ENCODE measurements around the gene UROC1.

UROC1 gene

GRCh38 chr3:126544596-126545281, 27.2 kb upstream of the UROC1 start:
- Histone ChIP-seq H3K4me3 (ENCODE audit: low read depth in 1 of 2, low read length in 2 of 2) (no peak overlapping the region), H3K27me3 (ENCODE audit: control insufficient read depth in 1 of 2, insufficient read depth in 2 of 2, low read length in 2 of 2) (peaks cover 0 to 27% of the 10 kb centered on the region in 2 donors), H3K27ac (ENCODE audit: low read depth, low read length) (no peak overlapping the region), H3K9ac (ENCODE audit: low read length) (no peak overlapping the region), H3K9me3 (ENCODE audit: low read length) (no peaks in the 10 kb centered on the region), H3K4me1 (ENCODE audit: insufficient read depth, low read length) (no peaks in the 10 kb centered on the region), H3K36me3 (ENCODE audit: insufficient read depth, low read length) (no peaks in the 10 kb centered on the region)

GRCh38 chr3:126543457-126544061, 26.0 kb upstream of the UROC1 start:
- Histone ChIP-seq H3K27me3 (ENCODE audit: control insufficient read depth in 1 of 2, insufficient read depth in 2 of 2, low read length in 2 of 2) (peaks cover 0 to 27% of the 10 kb centered on the region in 2 donors), H3K9ac (ENCODE audit: low read length) (no peak overlapping the region), H3K4me3 (ENCODE audit: low read depth in 1 of 2, low read length in 2 of 2) (no peak overlapping the region), H3K27ac (ENCODE audit: low read depth, low read length) (no peak overlapping the region), H3K4me1 (ENCODE audit: insufficient read depth, low read length) (no peaks in the 10 kb centered on the region), H3K36me3 (ENCODE audit: insufficient read depth, low read length) (no peaks in the 10 kb centered on the region), H3K9me3 (ENCODE audit: low read length) (no peaks in the 10 kb centered on the region)

DNA sequence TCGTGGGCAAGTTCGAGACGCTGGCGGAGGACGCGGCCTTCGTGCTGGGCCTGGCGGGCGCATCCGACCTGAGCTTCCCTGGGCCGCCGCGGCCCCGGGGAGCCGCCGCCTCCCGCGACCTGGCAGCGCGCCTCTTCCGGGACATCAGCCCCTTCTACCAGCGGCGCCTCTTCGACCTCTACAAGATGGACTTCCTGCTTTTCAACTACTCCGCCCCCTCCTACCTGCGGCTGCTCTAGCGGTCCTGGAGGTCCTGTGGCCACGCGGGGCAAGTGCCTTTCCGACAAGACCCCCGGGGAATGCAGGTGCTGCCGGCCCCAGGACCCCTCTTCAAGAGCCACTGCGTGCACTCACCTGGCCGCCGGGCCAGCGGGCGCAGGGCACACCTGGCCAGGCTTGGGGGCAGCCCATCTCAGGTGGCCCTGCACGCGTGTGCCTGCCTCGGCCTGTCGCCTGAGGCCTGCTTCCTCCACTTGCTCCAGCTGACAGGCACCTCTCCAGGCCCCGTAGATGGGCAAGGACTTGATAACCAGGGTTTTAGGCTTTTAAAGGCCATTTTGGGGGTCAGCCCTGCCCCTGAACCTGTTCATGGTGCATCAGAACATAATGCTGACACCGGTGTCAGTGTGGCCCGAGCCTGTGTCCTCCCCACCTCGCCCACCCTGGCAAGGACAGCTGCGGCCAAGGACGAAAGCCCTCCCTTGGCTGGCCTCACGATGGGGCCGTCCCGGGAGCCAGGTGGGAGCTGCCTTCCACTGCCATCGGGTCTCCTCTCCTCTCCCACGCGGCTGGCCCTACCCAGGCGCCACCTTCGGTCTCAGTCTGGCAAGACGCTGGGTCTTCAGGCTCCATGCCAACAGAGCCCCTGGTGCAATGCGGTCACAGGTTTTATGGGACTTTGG, 25.0 kb upstream of the UROC1 start:
- Histone ChIP-seq H3K27me3 (ENCODE audit: control insufficient read depth in 1 of 2, insufficient read depth in 2 of 2, low read length in 2 of 2) (peaks cover 0 to 27% of the 10 kb centered on the region in 2 donors), H3K36me3 (ENCODE audit: insufficient read depth, low read length) (no peaks in the 10 kb centered on the region), H3K27ac (ENCODE audit: low read depth, low read length) (no peak overlapping the region), H3K9ac (ENCODE audit: low read length) (no peak overlapping the region), H3K9me3 (ENCODE audit: low read length) (no peaks in the 10 kb centered on the region), H3K4me3 (ENCODE audit: low read depth in 1 of 2, low read length in 2 of 2) (no peak overlapping the region), H3K4me1 (ENCODE audit: insufficient read depth, low read length) (no peaks in the 10 kb centered on the region)

- peaks cover 0 to 27% of the 10 kb centered on the region in 2 donors for H3K27me3 ChIP-seq (ENCODE audit: control insufficient read depth in 1 of 2, insufficient read depth in 2 of 2, low read length in 2 of 2)
- H3K27ac ChIP-seq (ENCODE audit: low read depth, low read length), result no peak overlapping the region
- H3K4me3 ChIP-seq (ENCODE audit: low read depth in 1 of 2, low read length in 2 of 2), result no peak overlapping the region
Measured at GRCh38 chr3:126541628-126542339, 24.2 kb upstream of the UROC1 start.

GRCh38 chr3:126540951-126541627, 23.5 kb upstream of the UROC1 start:
- Histone ChIP-seq H3K9me3 (ENCODE audit: low read length) (no peaks in the 10 kb centered on the region), H3K4me3 (ENCODE audit: low read depth in 1 of 2, low read length in 2 of 2) (no peak overlapping the region), H3K9ac (ENCODE audit: low read length) (no peak overlapping the region), H3K4me1 (ENCODE audit: insufficient read depth, low read length) (no peaks in the 10 kb centered on the region), H3K27me3 (ENCODE audit: control insufficient read depth in 1 of 2, insufficient read depth in 2 of 2, low read length in 2 of 2) (peaks cover 0 to 27% of the 10 kb centered on the region in 2 donors), H3K27ac (ENCODE audit: low read depth, low read length) (no peak overlapping the region), H3K36me3 (ENCODE audit: insufficient read depth, low read length) (no peaks in the 10 kb centered on the region)

More at GRCh38 chr3:126541628-126542339, 24.2 kb upstream of the UROC1 start:
- Histone ChIP-seq H3K9me3 (ENCODE audit: low read length) (no peaks in the 10 kb centered on the region), H3K9ac (ENCODE audit: low read length) (no peak overlapping the region), H3K36me3 (ENCODE audit: insufficient read depth, low read length) (no peaks in the 10 kb centered on the region), H3K4me1 (ENCODE audit: insufficient read depth, low read length) (no peaks in the 10 kb centered on the region)

DNA sequence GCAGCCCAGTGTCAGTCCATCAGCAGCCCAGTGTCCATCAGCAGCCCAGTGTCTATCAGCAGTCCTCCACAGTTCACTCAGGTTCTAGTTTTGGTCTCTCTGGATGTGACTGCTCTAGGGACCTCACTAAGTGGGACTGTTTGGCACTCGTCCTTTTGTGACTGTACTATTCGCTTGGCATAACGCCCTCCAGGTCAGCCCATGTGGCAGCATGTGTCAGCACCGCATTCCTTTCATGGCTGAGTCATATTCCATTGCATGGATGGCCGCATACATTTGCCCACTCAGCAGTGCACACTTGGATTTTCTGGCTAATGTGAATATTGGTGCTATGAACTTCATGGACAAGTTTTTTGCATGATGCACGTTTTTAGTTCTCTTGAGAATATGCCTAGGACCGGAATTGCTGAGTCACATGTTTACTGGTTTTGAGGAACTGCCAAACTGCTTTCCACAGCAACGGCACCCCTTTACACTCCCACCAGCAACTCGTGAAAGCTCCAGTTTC, 22.8 kb upstream of the UROC1 start:
- H3K27ac ChIP-seq (ENCODE audit: low read depth, low read length), result no peak overlapping the region
- no peak overlapping the region for H3K9ac ChIP-seq (ENCODE audit: low read length)
- H3K4me1 ChIP-seq (ENCODE audit: insufficient read depth, low read length), result no peaks in the 10 kb centered on the region
- H3K36me3 ChIP-seq (ENCODE audit: insufficient read depth, low read length), result no peaks in the 10 kb centered on the region
- H3K27me3 ChIP-seq (ENCODE audit: control insufficient read depth in 1 of 2, insufficient read depth in 2 of 2, low read length in 2 of 2), result peaks cover 0 to 27% of the 10 kb centered on the region in 2 donors
- H3K9me3 ChIP-seq (ENCODE audit: low read length), result no peaks in the 10 kb centered on the region
- no peak overlapping the region for H3K4me3 ChIP-seq (ENCODE audit: low read depth in 1 of 2, low read length in 2 of 2)

- H3K36me3 ChIP-seq (ENCODE audit: insufficient read depth, low read length), result no peaks in the 10 kb centered on the region
- H3K4me3 ChIP-seq (ENCODE audit: low read depth in 1 of 2, low read length in 2 of 2), result no peak overlapping the region
- H3K27ac ChIP-seq (ENCODE audit: low read depth, low read length), result no peak overlapping the region
- H3K4me1 ChIP-seq (ENCODE audit: insufficient read depth, low read length), result no peaks in the 10 kb centered on the region
- H3K9me3 ChIP-seq (ENCODE audit: low read length), result no peaks in the 10 kb centered on the region
- no peak overlapping the region for H3K9ac ChIP-seq (ENCODE audit: low read length)
- peaks cover 0 to 27% of the 10 kb centered on the region in 2 donors for H3K27me3 ChIP-seq (ENCODE audit: control insufficient read depth in 1 of 2, insufficient read depth in 2 of 2, low read length in 2 of 2)
Measured at GRCh38 chr3:126539558-126540250, 22.1 kb upstream of the UROC1 start.

DNA sequence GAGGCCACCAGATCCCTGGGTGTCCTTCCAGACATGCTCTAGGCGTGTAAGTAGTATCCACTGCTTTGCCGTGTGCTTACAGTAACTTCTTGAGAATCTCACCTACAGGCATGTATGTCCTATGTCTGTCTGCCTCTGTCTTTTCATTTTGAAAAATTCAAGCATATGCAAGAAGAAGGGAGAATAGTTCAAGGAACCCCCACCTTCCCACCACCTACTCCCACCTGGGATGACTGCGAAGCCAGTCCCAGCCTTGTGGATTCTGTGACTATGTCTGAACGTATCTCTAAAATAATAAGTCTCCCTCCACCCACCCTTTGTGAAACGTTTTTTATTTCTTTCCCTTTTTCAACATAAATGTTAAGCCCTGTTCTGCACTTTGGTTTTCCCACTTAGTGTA, 21.4 kb upstream of the UROC1 start:
- no peaks in the 10 kb centered on the region for H3K4me1 ChIP-seq (ENCODE audit: insufficient read depth, low read length)
- no peak overlapping the region for H3K4me3 ChIP-seq (ENCODE audit: low read depth in 1 of 2, low read length in 2 of 2)
- no peaks in the 10 kb centered on the region for H3K36me3 ChIP-seq (ENCODE audit: insufficient read depth, low read length)
- no peak overlapping the region for H3K27ac ChIP-seq (ENCODE audit: low read depth, low read length)
- peaks cover 0 to 27% of the 10 kb centered on the region in 2 donors for H3K27me3 ChIP-seq (ENCODE audit: control insufficient read depth in 1 of 2, insufficient read depth in 2 of 2, low read length in 2 of 2)
- no peaks in the 10 kb centered on the region for H3K9me3 ChIP-seq (ENCODE audit: low read length)
- H3K9ac ChIP-seq (ENCODE audit: low read length), result no peak overlapping the region

DNA sequence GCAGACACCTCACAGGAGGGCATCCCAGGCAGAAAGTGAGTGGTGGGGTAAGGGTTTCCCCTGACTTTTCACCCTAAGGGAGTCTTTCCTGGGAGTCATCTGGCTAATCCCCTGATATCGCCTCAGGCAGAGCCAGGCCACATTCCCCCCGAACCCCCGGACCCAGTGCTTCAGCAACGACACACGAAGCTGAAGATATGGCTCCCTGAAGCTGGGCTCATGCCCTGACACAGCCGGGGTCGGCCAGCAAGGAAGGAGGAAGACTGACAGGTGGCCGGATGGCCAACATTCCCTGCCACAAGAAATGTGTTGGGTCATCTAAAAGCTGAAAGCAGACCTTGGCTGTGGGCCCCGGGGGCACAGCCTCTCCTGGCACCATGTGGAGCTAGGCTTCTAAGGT, 20.7 kb upstream of the UROC1 start:
- H3K36me3 ChIP-seq (ENCODE audit: insufficient read depth, low read length), result no peaks in the 10 kb centered on the region
- no peak overlapping the region for H3K4me3 ChIP-seq (ENCODE audit: low read depth in 1 of 2, low read length in 2 of 2)
- no peaks in the 10 kb centered on the region for H3K9me3 ChIP-seq (ENCODE audit: low read length)
- H3K9ac ChIP-seq (ENCODE audit: low read length), result no peak overlapping the region
- H3K27me3 ChIP-seq (ENCODE audit: control insufficient read depth in 1 of 2, insufficient read depth in 2 of 2, low read length in 2 of 2), result peaks cover 0 to 22% of the 10 kb centered on the region in 2 donors
- H3K4me1 ChIP-seq (ENCODE audit: insufficient read depth, low read length), result no peaks in the 10 kb centered on the region
- H3K27ac ChIP-seq (ENCODE audit: low read depth, low read length), result no peak overlapping the region

GRCh38 chr3:126537730-126538281, 20.2 kb upstream of the UROC1 start:
- no peaks in the 10 kb centered on the region for H3K9me3 ChIP-seq (ENCODE audit: low read length)
- H3K4me3 ChIP-seq (ENCODE audit: low read depth in 1 of 2, low read length in 2 of 2), result no peak overlapping the region
- H3K4me1 ChIP-seq (ENCODE audit: insufficient read depth, low read length), result no peaks in the 10 kb centered on the region
- no peak overlapping the region for H3K9ac ChIP-seq (ENCODE audit: low read length)
- no peak overlapping the region for H3K27ac ChIP-seq (ENCODE audit: low read depth, low read length)
- H3K36me3 ChIP-seq (ENCODE audit: insufficient read depth, low read length), result no peaks in the 10 kb centered on the region
- peaks cover 0 to 22% of the 10 kb centered on the region in 2 donors for H3K27me3 ChIP-seq (ENCODE audit: control insufficient read depth in 1 of 2, insufficient read depth in 2 of 2, low read length in 2 of 2)
